Right cardiac atrium (tissue), 5 donors: Measurements from ENCODE around the gene HPCAL1. TPM values are rescaled to one million over a fixed set of nuclear protein-coding genes. Genes with fewer than 3 reads are reported as not detected.
"Not testable (repeated sequence)": the region's sequence is repeated elsewhere in the genome, so short reads cannot be mapped to it uniquely, and the experiment has no call there.

Experiments used
- ATAC-seq, 2 donors: fragments of 200-7000 bp; cut with Tn5 transposase; one replicate each; pipeline versions ENCODE4 v1.8.0 to v1.9.1; 2020; ENCODE audit warnings: moderate library complexity in 2 of 2, mild to moderate bottlenecking in 1 of 2
- DNase-seq, 3 donors: peaks; one replicate each; pipeline ENCODE4 v3.0.0-alpha.2; 2020
- H3K27ac ChIP-seq: one replicate; pipeline ENCODE4 v1.5.1; 2013; ENCODE audit warnings: mild to moderate bottlenecking, low read length, control low read depth, moderate library complexity
- H3K27me3 ChIP-seq: one replicate; pipeline ENCODE4 v1.6.1; 2013; ENCODE audit not compliant: control insufficient read depth, insufficient read depth
- H3K4me1 ChIP-seq: one replicate; pipeline ENCODE4 v1.6.1; 2013; ENCODE audit warnings: low read length; ENCODE audit not compliant: control insufficient read depth, insufficient read depth
- H3K4me3 ChIP-seq: one replicate; pipeline ENCODE4 v1.5.1; 2013; ENCODE audit warnings: low read length, control low read depth
- H3K9me3 ChIP-seq: one replicate; pipeline ENCODE4 v1.6.1; 2013; ENCODE audit warnings: low read length; ENCODE audit not compliant: control insufficient read depth
- WGBS: extraction: QIAGEN DNeasy Blood & Tissue Kit; methylation state at CpG from one replicate; pipeline ENCODE4 v1.1.7; 2013; 5-methylcytosine and 5-hydroxymethylcytosine counted together
- intact Hi-C, 4 donors: fragments of 100-400 bp; cut with DNase I; formaldehyde crosslinking; loops; one replicate each; pipeline versions ENCODE4 v1.11.0 to v1.14.0; 2022 to 2023
- polyA plus RNA-seq: library from polyadenylated mRNA; stranded (reverse); fragments of 200-250 nt; gene quantifications from one replicate; pipeline ENCODE4 v1.2.3, GENCODE V29; 2013
- total RNA-seq, 4 donors: library from RNA; stranded (reverse); fragmentation: NEBNext Ultra II Directional; extraction: Animal tissue kit (Norgen Biotek cat#: 25700); gene quantifications; one replicate each; pipeline ENCODE4 v1.2.1, GENCODE V29; 2021
- donor health status: healthy with polysubstance abuse.
- donor health status: DM: no; HTN: yes; CAD: no.
- donor health status: DM: no; HTN: no; CAD: no.
- donor health status: DM: no; HTN: yes; CAD: no; lungs with severe emphysema.
- donor health status: DM: yes; HTN: yes; CAD: no.

HPCAL1 gene
- total and polyA plus RNA-seq, 5 donors: 18.5 to 32.2 (median 25.1) TPM

DNA sequence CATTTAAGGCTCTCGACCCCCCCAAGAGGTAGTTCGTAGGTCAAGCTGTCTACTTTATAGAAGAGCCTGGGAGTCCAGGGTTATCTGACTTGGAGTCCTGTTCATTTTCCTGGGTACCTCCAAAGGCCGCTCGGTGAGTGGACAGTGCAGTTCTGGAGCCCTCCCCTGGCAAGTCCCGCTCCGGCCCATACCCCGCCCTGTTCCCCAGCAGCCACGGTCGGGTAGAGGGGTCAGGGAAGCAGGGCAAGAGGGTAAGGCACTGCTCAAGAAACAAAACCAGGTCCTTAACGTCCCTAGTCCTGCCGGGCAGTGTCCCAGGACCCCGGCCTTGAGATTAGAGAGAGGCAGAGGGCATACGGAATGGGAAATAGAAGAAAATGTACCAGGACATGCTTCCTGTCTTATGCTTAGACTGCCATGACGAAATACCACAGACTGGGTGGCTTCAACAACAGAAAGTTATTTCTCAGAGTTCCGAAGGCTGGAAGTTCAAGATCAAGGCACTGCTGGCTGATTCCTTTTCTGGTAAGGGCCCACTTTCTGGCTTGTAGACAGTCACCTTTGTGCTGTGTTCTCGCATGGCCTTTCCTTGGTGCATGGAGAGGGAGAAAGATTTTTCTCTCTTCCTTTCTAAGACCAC, 5.4 kb upstream of the HPCAL1 start:
- DNase-seq (no peak), ATAC-seq (peak in 1 of 2 donors; percentile 15)
- intact Hi-C loops: no loop called here
- Histone ChIP-seq H3K9me3 (no peaks in the 10 kb centered on the region), H3K27ac (no peak overlapping the region), H3K4me3 (no peak overlapping the region), H3K27me3 (no peaks in the 10 kb centered on the region), H3K4me1 (peaks cover 2% of the 10 kb centered on the region)
- 76% methylated on average over 16 of the region's 16 CpGs for WGBS

DNA sequence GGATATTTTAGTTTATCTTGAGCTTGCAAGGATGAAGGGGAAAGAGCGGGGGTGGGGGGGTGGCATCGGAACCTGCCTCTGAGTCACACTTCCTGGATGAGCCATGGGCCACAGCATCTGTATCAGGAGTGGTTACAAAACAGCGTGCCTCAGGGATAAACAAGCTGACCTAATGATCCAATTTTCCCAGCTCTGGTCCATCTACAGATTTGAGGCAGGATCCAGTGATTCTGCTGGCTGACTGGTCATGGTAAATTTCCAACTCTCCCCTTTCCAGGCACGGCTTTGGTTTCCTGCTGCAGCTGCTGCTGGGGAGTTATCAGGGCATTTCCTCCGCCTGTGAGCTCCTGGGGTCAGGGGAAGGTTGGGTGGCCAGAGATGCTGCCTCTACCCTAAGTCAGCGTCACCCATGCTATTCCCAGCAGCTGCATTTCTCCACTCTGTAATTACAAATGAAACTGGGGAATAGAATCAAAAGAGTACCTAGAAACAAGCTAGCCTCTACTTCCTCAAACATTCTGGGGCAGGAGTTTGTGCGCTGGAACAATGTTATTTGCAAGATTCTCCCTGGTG, 4.7 kb upstream of the HPCAL1 start:
- H3K27me3 ChIP-seq: no peaks in the 10 kb centered on the region
- DNase-seq (peak in 2 of 3 donors; percentile 43 to 70), ATAC-seq (peak in 1 of 2 donors; percentile 61)
- peaks cover 2% of the 10 kb centered on the region for H3K4me1 ChIP-seq
- no peak overlapping the region for H3K4me3 ChIP-seq
- intact Hi-C loops: no loop called here
- no peak overlapping the region for H3K27ac ChIP-seq
- H3K9me3 ChIP-seq: no peaks in the 10 kb centered on the region
- 32% methylated on average over 7 of the region's 7 CpGs for WGBS

DNA sequence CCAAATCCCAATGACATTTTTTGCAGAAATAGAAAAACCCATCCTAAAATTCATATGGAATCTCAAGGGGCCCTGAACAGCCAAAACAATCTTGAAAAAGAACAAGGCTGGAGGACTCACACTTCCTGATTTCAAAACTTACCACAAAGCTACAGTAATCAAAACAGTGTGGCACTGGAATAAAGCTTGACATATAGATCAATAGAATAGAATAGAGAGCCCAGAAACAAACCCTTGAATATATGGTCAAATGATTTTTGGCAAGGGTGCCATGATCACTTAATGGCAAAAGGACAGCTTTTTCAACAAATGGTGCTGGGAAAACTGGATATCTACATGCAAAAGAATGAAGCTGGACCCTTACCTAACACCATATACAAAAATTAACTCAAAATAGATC, 3.9 kb upstream of the HPCAL1 start:
- H3K4me3 ChIP-seq, H3K27ac ChIP-seq, intact Hi-C loops, H3K9me3 ChIP-seq, ATAC-seq, DNase-seq, H3K4me1 ChIP-seq, H3K27me3 ChIP-seq: not testable (repeated sequence)

DNA sequence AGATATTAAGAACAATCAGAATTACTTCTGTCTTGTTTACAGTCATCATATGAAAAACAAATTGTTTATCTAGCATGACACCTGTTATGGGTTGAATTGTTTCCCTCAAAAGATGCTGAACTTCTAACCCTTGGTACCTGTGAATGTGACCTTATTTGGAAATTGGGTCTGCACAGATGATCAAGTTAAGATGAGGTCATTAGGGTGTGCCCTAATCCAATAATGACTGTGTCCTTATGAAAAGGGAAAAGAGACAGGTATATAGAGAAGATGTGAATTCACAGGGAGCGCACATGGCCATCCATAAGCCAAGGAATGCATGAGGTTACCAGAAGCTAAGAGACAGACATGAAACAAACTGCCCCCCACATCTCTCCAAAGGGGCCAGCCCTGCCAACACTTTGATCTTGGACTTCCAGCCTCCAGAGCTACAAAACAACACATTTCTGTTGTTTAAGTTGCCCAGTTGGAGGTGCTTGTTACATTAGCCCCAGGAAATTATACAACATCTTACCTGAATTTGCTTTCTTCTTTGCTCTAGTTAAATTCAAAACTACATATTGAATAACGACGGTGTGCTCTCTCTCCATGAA, 2.3 kb upstream of the HPCAL1 start:
- ATAC-seq: no peak
- WGBS: 85% methylated on average over 3 of the region's 3 CpGs
- intact Hi-C loops: loop anchor here in 1 of 4 donors (10.0 kb wide), 2 partner anchors 104 to 156 kb away; no protein-coding TSS in a partner anchor

DNA sequence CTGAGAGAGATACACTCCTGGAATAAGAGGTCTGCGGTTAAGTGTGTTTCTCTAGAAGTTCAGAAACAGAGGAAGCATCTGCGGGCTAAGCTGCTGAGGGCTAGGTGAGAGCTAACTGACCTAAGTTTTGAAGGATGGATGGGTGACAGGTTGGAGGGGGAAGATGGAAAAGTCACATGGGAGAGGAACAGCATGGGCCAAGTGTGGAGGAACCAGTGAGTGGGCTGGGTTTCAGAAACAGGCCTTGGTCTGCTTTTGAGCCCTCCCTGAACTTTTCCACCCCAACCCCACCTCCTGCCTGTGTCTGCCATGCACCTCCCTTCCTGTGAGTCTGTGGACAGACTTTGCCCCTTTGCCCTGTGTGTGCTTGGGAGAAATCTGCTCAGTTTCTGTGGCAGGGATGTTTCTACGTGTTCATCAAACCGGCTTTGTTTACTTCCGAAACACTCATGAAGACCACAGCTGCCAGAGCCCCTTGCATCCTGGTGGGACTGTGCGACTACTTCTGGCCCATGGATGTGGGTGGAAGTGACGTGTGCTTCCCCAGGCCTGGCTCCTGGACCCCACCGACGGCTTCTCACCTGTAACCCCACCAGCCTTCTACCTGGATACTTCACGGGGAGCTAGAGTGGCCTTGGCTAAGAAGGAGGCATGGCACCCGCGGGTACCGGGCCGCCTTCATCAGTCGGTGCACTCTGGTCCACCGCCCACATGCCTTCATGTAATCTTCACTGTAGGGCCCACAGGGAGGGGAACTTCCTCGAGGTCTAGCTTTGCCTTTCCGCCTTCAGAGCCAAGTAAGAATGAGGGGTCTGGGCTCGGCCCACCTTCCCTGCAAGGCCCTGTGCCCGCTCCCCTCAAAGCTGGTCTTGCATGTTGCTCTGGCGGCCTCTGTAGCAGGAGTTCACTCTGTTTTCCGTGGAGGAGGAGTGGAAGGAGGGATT, 1.4 kb upstream of the HPCAL1 start:
- intact Hi-C loops: loop anchor here in 1 of 4 donors (10.0 kb wide), 2 partner anchors 104 to 156 kb away; no protein-coding TSS in a partner anchor
- no peaks in the 10 kb centered on the region for H3K27me3 ChIP-seq
- WGBS: 85% methylated on average over 22 of the region's 22 CpGs

More for the DNA sequence above, 2.3 kb upstream of the HPCAL1 start:
- no peaks in the 10 kb centered on the region for H3K27me3 ChIP-seq
- peaks cover 2% of the 10 kb centered on the region for H3K4me1 ChIP-seq
- H3K9me3 ChIP-seq: no peaks in the 10 kb centered on the region
- DNase-seq: no peak
- no peak overlapping the region for H3K27ac ChIP-seq
- H3K4me3 ChIP-seq: no peak overlapping the region

DNA sequence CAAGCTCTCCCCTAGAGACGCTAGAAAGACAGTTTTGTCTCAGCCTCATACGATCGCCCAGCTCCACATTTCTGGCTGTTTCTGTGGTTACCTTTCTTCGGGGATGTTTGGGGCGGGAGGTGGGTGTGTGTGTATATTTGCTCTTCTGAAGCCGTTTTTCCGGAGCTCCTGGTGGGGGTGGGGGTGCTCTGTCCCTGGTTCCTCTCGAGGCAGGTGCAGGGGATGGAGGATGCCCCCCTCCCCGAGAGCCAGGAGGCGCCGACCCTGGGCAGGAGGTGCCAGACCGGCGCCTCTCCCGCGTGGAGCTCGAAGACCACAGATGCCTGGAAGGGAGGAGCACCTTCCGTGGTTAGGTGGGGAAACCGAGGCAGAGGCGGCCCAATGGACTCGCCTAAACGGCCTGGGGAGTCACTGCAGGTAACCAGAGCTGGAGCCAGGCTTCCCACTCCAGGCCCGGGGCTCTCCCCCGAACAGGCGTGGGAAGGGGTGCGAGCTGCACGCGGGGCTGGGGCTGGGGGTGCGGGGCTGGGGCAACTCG, 694 bp upstream of the HPCAL1 start:
- ATAC-seq (no peak), DNase-seq (peak in 1 of 3 donors; percentile 66)
- WGBS: 32% methylated on average over 29 of the region's 29 CpGs
- intact Hi-C loops: loop anchor here in 1 of 4 donors (10.0 kb wide), 2 partner anchors 103 to 157 kb away; no protein-coding TSS in a partner anchor
- Histone ChIP-seq H3K27me3 (no peaks in the 10 kb centered on the region), H3K9me3 (no peaks in the 10 kb centered on the region), H3K4me1 (peaks cover 2% of the 10 kb centered on the region), H3K27ac (peak overlapping the region; percentile 39), H3K4me3 (peak overlapping the region; percentile 76)

More for the DNA sequence above, 1.4 kb upstream of the HPCAL1 start:
- peaks cover 2% of the 10 kb centered on the region for H3K4me1 ChIP-seq
- H3K9me3 ChIP-seq: no peaks in the 10 kb centered on the region
- H3K27ac ChIP-seq: no peak overlapping the region
- ATAC-seq (no peak), DNase-seq (no peak)
- no peak overlapping the region for H3K4me3 ChIP-seq

DNA sequence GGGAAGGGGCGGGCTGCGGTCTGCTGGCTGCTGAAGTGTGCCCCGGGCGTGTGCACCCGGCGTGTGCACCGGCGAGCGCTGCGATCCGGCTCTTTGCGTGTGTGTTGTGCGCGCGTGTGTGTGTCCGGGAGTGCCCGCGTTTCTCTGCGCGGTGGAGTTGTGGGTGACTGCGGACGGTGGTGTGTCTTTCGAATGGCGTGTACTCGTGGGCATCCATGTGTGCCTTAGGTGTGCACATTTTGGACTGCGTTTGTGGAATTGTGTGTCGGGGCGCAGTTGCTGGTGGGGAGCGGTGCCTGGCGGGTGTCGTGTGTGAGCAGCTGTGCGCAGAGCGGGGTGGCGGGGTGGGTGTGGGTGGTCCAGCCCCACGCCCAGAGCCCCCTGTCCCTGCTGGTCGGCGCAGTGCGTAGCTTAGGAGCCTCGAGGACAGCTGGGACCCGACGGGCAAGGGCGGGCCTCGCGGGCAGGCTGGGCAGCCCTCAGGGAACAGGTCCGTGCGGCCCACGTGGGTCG, 533 bp downstream of the HPCAL1 start:
- H3K27ac ChIP-seq: peak overlapping the region; percentile 28
- peak; percentile 29 to 74 (median 72) for DNase-seq
- peaks cover 6% of the 10 kb centered on the region for H3K4me1 ChIP-seq
- intact Hi-C loops: loop anchor here in 1 of 4 donors (10.0 kb wide), 2 partner anchors 102 to 158 kb away; no protein-coding TSS in a partner anchor
- H3K9me3 ChIP-seq: no peaks in the 10 kb centered on the region
- peak overlapping the region; percentile 76 for H3K4me3 ChIP-seq
- H3K27me3 ChIP-seq: no peaks in the 10 kb centered on the region
- ATAC-seq: peak; percentile 4 to 25
- under 1% methylated on average over 48 of the region's 48 CpGs for WGBS

DNA sequence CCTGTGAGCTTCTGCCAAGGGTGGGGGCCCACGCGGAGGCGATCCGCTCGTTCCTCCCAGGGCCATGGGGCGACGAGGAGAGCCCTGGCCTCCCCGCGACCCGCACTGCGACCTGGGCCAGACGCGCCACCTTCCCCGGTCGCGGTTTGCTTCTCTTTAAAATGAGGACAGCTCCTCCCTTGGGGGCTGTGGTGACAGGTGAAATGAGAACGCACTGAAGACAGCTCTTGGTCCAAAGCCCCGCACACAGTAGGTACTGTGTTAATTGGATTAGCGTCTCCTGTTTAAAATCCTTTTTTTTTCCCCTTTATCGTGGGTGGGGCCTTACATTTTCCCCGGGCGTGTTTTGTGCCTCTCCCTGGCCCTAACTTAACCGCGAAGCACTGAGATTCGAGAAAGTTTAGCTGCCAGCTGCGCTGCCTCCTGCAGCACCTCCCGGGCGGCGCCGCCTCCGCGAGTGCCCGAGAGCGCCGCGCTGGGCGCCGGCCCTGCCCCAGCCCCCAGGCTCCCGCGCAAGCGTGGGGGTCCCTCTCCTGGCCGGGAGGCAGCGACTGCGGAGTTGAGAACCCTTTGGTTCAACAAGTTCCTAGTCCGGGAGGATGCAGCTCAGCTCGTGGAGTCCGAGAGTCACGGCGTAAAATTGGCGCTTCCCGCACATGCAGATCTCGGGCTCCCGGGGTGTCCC, 1.1 kb downstream of the HPCAL1 start:
- DNase-seq: peak; percentile 46 to 81 (median 77)
- ATAC-seq: peak; percentile 34 to 40

DNA sequence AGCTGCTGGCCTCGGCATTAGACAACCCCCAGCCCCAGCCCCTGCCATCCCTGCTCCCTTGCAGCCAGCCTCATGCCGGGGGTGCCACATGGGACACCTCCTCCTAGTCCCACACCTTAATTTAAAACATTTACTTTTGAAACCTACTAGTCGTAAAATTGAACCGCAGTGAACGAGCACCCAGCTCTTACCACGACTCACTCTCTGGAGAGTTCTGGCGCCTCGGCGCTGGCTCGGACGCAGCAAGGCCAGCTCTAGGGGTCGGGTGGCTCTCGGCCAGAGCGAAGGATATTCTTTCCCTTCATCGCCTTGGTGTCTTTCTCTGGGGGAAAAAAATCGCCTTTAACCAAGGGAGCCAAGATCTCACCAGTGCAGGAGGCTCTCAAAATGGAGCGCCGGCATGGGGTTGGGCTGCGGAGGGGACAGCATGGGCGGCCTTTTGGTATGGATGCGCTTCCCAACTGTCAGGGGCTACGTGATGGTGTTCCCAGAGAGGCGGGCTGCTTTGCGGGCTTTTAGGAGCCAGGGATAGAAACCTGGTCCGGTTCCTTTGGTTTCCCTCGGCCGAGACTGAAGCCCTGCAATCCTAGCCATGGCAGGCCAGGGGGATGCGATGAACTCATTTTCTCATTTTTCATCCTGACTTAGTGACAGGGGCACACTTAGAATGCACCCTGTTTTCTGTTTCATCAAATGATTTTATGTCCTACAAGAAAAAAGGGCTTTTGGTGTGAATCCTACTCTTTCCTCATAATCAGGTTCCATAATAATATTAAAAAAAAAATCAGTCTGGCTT, 2.0 kb downstream of the HPCAL1 start:
- Histone ChIP-seq H3K27me3 (no peaks in the 10 kb centered on the region), H3K4me3 (peak overlapping the region; percentile 76), H3K4me1 (peaks cover 11% of the 10 kb centered on the region), H3K9me3 (no peaks in the 10 kb centered on the region), H3K27ac (no peak overlapping the region)
- WGBS: 54% methylated on average over 28 of the region's 28 CpGs
- DNase-seq (peak in 1 of 3 donors; percentile 58), ATAC-seq (no peak)
- intact Hi-C loops: loop anchor here in 2 of 4 donors (5.0 to 10.0 kb wide), 3 partner anchors 100 to 160 kb away; no protein-coding TSS in a partner anchor

More for the DNA sequence above, 1.1 kb downstream of the HPCAL1 start:
- Histone ChIP-seq H3K27me3 (no peaks in the 10 kb centered on the region), H3K4me1 (peaks cover 6% of the 10 kb centered on the region), H3K27ac (no peak overlapping the region), H3K4me3 (peak overlapping the region; percentile 76), H3K9me3 (no peaks in the 10 kb centered on the region)
- WGBS: 1% methylated on average over 53 of the region's 53 CpGs
- intact Hi-C loops: loop anchor here in 1 of 4 donors (10.0 kb wide), 2 partner anchors 101 to 159 kb away; no protein-coding TSS in a partner anchor
